NT2/D1 (cell line): ENCODE measurements around the gene KIF2A.

Experiments
- DNase-seq: peaks from one replicate; pipeline ENCODE4 v3.0.0-alpha.2; 2011; ENCODE audit warnings: low read depth, low spot score
- H3K27me3 ChIP-seq: 2 replicates; pipeline ENCODE4 v1.6.0; 2011; ENCODE audit warnings: mild to moderate bottlenecking; ENCODE audit not compliant: insufficient read length, insufficient read depth
- H3K36me3 ChIP-seq: 2 replicates; pipeline ENCODE4 v1.6.1; 2011; ENCODE audit warnings: mild to moderate bottlenecking, low read length, mixed read lengths; ENCODE audit not compliant: insufficient read depth, insufficient read length
- H3K4me1 ChIP-seq: 2 replicates; pipeline ENCODE4 v1.5.1; 2011; ENCODE audit not compliant: insufficient read depth, insufficient read length
- H3K4me3 ChIP-seq: 2 replicates; pipeline ENCODE4 v1.5.1; 2011; ENCODE audit warnings: low read depth; ENCODE audit not compliant: insufficient read length
- H3K9ac ChIP-seq: 2 replicates; pipeline ENCODE4 v1.6.0; 2011; ENCODE audit warnings: low read depth; ENCODE audit not compliant: insufficient read length
- H3K9me3 ChIP-seq: 2 replicates; pipeline ENCODE4 v1.5.1; 2011; ENCODE audit warnings: mild to moderate bottlenecking, low read length; ENCODE audit not compliant: insufficient read depth
- SUZ12 ChIP-seq: IDR thresholded peaks from 2 replicates; pipeline ENCODE4 v1.6.1; 2011; ENCODE audit not compliant: insufficient read length, insufficient read depth; ENCODE audit errors: extremely low read depth
- YY1 ChIP-seq: IDR thresholded peaks from 2 replicates; pipeline ENCODE4 v1.6.1; 2011; ENCODE audit not compliant: insufficient read length, insufficient read depth
- ZNF274 ChIP-seq: IDR thresholded peaks from 2 replicates; pipeline ENCODE4 v1.6.1; 2011; ENCODE audit warnings: mild to moderate bottlenecking, low read depth, low read length

Gene KIF2A

GRCh38 chr5:62343428-62343827 is 37.4 kb downstream of the KIF2A start:
- H3K36me3 ChIP-seq, result peaks cover 15% of the 10 kb centered on the region

GRCh38 chr5:62346748-62347147 is 40.7 kb downstream of the KIF2A start:
- H3K9me3 ChIP-seq, result no peaks in the 10 kb centered on the region
- H3K4me1 ChIP-seq, result no peaks in the 10 kb centered on the region
- H3K4me3 ChIP-seq, result no peak overlapping the region
- peaks cover 30% of the 10 kb centered on the region for H3K36me3 ChIP-seq
- TF ChIP-seq ZNF274 (no peak), SUZ12 (no peak), YY1 (no peak)
- DNase-seq, result no peak
- no peaks in the 10 kb centered on the region for H3K27me3 ChIP-seq
- H3K9ac ChIP-seq, result no peak overlapping the region

More at GRCh38 chr5:62343428-62343827, 37.4 kb downstream of the KIF2A start:
- TF ChIP-seq YY1 (no peak), ZNF274 (no peak), SUZ12 (no peak)
- DNase-seq, result no peak
- no peak overlapping the region for H3K4me3 ChIP-seq
- no peaks in the 10 kb centered on the region for H3K4me1 ChIP-seq
- no peak overlapping the region for H3K9ac ChIP-seq
- no peaks in the 10 kb centered on the region for H3K9me3 ChIP-seq
- no peaks in the 10 kb centered on the region for H3K27me3 ChIP-seq

DNA sequence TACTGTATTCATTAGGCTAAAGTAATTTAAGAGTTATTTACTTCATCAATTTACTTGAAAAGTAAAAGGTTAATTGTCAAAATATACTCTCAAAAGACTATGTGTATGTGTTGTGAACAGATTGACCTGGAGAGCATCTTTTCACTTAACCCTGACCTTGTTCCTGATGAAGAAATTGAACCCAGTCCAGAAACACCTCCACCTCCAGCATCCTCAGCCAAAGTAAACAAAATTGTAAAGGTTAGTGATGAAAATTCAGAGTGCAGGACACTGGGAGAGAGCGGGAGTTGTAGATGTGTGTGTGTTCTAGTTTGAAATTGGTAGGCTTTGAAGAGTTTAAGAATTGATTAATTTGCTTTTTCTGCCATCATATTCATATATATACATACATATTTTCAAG is 41.9 kb downstream of the KIF2A start:
- H3K9me3 ChIP-seq, result no peaks in the 10 kb centered on the region

DNA sequence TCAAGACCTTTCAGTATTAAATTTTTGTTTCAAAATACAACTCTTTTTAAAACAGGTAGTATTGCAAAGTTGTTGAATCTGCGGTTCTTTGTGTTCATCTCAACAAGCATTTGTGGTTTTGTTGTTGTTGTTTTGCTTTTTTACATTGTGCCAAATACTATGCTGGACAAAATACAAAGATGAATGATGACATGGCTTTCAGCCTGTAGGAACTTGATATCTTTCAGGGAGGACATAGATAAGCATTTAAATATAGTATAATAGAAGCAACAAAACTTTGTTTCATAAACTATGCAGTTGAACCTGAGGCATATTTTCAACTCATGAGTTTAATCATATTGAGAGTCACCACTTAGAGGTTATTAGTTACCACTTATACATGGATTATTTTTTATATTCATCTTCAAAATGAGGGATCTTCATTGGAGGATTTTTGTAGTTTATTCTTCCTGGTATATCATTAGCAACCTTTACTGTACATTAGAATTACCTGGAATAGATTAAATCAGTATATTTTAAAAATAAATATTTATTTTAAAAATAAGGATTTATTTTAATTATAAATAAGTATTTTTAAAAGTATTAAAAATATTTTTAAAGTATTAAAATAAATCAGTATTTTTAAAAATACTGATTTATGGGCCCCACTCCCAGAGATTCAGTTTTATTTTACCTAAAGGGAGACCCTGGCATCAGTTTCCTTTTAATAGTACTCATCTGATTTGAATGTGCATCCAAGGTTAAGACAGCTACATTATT is 42.9 kb downstream of the KIF2A start:
- no peaks in the 10 kb centered on the region for H3K27me3 ChIP-seq
- TF ChIP-seq YY1 (no peak), SUZ12 (no peak), ZNF274 (no peak)
- no peak for DNase-seq
- no peaks in the 10 kb centered on the region for H3K4me1 ChIP-seq
- no peak overlapping the region for H3K9ac ChIP-seq
- no peaks in the 10 kb centered on the region for H3K9me3 ChIP-seq
- H3K36me3 ChIP-seq, result peaks cover 37% of the 10 kb centered on the region
- no peak overlapping the region for H3K4me3 ChIP-seq

More for the DNA sequence above, 41.9 kb downstream of the KIF2A start:
- no peaks in the 10 kb centered on the region for H3K4me1 ChIP-seq
- H3K36me3 ChIP-seq, result peaks cover 37% of the 10 kb centered on the region
- no peak for DNase-seq
- no peaks in the 10 kb centered on the region for H3K27me3 ChIP-seq
- no peak overlapping the region for H3K4me3 ChIP-seq
- no peak overlapping the region for H3K9ac ChIP-seq
- TF ChIP-seq YY1 (no peak), SUZ12 (no peak)

DNA sequence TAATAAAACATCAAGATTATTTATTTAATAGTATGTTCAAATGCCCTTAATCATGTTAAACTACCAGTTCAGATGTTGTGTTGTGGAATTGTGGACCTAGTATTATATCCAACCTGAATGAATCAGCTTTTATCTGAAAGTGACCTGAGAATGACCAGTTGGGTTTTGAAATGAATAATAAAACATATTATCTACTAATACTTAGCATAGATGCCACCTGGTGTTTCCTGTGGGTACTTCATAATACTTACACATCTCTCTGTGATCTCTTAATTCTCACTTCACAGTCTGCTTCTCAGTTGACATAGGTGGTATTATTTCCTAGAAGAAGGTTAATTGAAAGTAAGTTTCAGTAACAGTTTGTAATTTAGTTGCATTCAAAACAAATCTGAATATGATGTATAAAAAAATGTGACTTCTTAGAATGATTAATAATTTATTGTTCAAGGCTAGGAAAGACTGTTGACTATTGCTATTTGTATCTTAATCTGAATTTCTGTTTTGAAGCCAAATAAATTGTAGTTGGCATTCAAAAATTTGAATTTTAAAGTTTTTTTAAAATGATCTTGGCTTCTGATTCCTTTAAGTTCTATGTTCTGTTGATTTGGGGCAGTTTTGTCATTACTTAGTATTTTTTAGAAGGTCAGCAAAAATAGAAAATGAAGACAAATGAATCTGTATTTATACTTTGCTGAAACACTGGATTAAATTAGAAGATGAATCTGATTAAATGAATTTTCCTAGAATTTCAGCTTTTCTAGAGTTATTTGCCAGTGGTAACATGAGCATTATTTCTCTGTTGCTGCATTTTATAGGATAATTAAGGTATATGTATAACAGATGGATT is 48.2 kb downstream of the KIF2A start:
- no peaks in the 10 kb centered on the region for H3K27me3 ChIP-seq
- no peak overlapping the region for H3K9ac ChIP-seq
- H3K9me3 ChIP-seq, result no peaks in the 10 kb centered on the region
- peaks cover 56% of the 10 kb centered on the region for H3K36me3 ChIP-seq
- no peak for DNase-seq
- H3K4me3 ChIP-seq, result no peak overlapping the region
- H3K4me1 ChIP-seq, result no peaks in the 10 kb centered on the region
- TF ChIP-seq YY1, result no peak
- no peak for TF ChIP-seq ZNF274
- TF ChIP-seq SUZ12, result no peak

GRCh38 chr5:62362701-62363100 is 56.7 kb downstream of the KIF2A start:
- DNase-seq, result no peak
- Histone ChIP-seq H3K4me1 (no peaks in the 10 kb centered on the region), H3K9ac (no peak overlapping the region), H3K27me3 (no peaks in the 10 kb centered on the region), H3K9me3 (no peaks in the 10 kb centered on the region), H3K36me3 (peaks cover 53% of the 10 kb centered on the region), H3K4me3 (no peak overlapping the region)
- TF ChIP-seq SUZ12 (no peak), ZNF274 (no peak), YY1 (no peak)

GRCh38 chr5:62369039-62369438 is 63.0 kb downstream of the KIF2A start:
- TF ChIP-seq ZNF274, result no peak
- Histone ChIP-seq H3K27me3 (no peaks in the 10 kb centered on the region), H3K4me1 (no peaks in the 10 kb centered on the region), H3K36me3 (peaks cover 33% of the 10 kb centered on the region), H3K4me3 (no peak overlapping the region), H3K9ac (no peak overlapping the region), H3K9me3 (no peaks in the 10 kb centered on the region)
- DNase-seq, result no peak
